Left lung (tissue), 14 donors: Measurements from ENCODE around the gene PLXNA3. TPM values are rescaled to one million over a fixed set of nuclear protein-coding genes. Genes with fewer than 3 reads are reported as not detected.

Source experiments
- ATAC-seq: fragments of 200-7000 bp; cut with Tn5 transposase; one replicate; pipeline ENCODE4 v1.9.1; 2020; ENCODE audit warnings: moderate library complexity
- DNase-seq, 4 donors: peaks; one replicate each; pipeline ENCODE4 v3.0.0-alpha.2; 2013 to 2020
- H3K27ac ChIP-seq, 2 donors: fragments of 200-600 bp; sonication (generic) in 1 of 2; one replicate each; pipeline versions ENCODE4 v1.5.0 to v1.8.0; 2020 to 2021
- H3K27me3 ChIP-seq, 2 donors: fragments of 200-600 bp; sonication (generic) in 1 of 2; one replicate each; pipeline versions ENCODE4 v1.5.0 to v1.8.0; 2020 to 2021
- H3K36me3 ChIP-seq, 2 donors: fragments of 200-600 bp; sonication (generic) in 1 of 2; one replicate each; pipeline versions ENCODE4 v1.5.0 to v1.8.0; 2020 to 2021
- H3K4me1 ChIP-seq, 2 donors: fragments of 200-600 bp; one replicate each; pipeline ENCODE4 v1.8.0; 2021
- H3K4me3 ChIP-seq, 2 donors: fragments of 200-600 bp; sonication (generic) in 1 of 2; one replicate each; pipeline versions ENCODE4 v1.5.0 to v1.8.0; 2020 to 2021; ENCODE audit warnings: mild to moderate bottlenecking in 1 of 2
- H3K9me3 ChIP-seq, 2 donors: fragments of 200-600 bp; sonication (generic) in 1 of 2; one replicate each; pipeline versions ENCODE4 v1.5.0 to v1.8.0; 2020 to 2021
- CTCF ChIP-seq, 2 donors: fragments of 200-600 bp; sonication (generic) in 1 of 2; IDR thresholded peaks; one replicate each; pipeline versions ENCODE4 v1.5.0 to v1.8.0; 2021; ENCODE audit warnings: antibody characterized with exemption in 2 of 2
- intact Hi-C, 2 donors: fragments of 100-400 bp; cut with DNase I; formaldehyde crosslinking; loops; one replicate each; pipeline versions ENCODE4 v1.11.2 to v1.14.2; 2022
- long read RNA-seq, 12 donors: library from polyadenylated mRNA in 2 of 12; unstranded in 2 of 12; transcript quantifications; one replicate each; pipeline ENCODE4 v2.0.0 and lab custom pipeline, GENCODE V29; 2019 to 2026
- polyA plus RNA-seq, 6 donors: library from polyadenylated mRNA; unstranded; fragments of 120-200 nt; gene quantifications; one replicate each; pipeline ENCODE4 v1.2.1, GENCODE V29; 2013; ENCODE audit not compliant: insufficient read length in 6 of 6
- total RNA-seq, 2 donors: library from RNA; stranded (reverse); fragmentation: NEBNext Ultra II Directional; extraction: Animal tissue kit (Norgen Biotek cat#: 25700); gene quantifications; one replicate each; pipeline ENCODE4 v1.2.1, GENCODE V29; 2021
- donor health status: DM: no; HTN: yes; CAD: no.
- donor health status: DM: no; HTN: no; CAD: no.

PLXNA3 gene
- 10 to 100 TPM; 62.4 to 83.6 TPM for total RNA-seq
- polyA plus RNA-seq: 10 to 100 TPM; 48.7 to 77.9 (median 58.6) TPM
- long read RNA-seq, donor 1, full-length matches to known transcripts: 4 of 175 reads
- long read RNA-seq, donor 1, partial matches to known transcripts: 18 of 175 reads
- long read RNA-seq, donor 1, other reads (novel, unspliced or antisense): 153 of 175 reads
- long read RNA-seq, donor 2, partial matches to known transcripts: 17 of 18 reads
- long read RNA-seq, donor 2, other reads (novel, unspliced or antisense): 0 of 18 reads
- long read RNA-seq, donor 3, partial matches to known transcripts: 10 of 86 reads
- long read RNA-seq, donor 3, other reads (novel, unspliced or antisense): 75 of 86 reads
- long read RNA-seq, donor 4, partial matches to known transcripts: 0 of 2 reads
- long read RNA-seq, donor 4, other reads (novel, unspliced or antisense): 2 of 2 reads
- long read RNA-seq, donor 5, partial matches to known transcripts: 17 of 17 reads
- long read RNA-seq, donor 5, other reads (novel, unspliced or antisense): 0 of 17 reads
- long read RNA-seq, donor 6: 0 reads
- long read RNA-seq, donor 7, partial matches to known transcripts: 0 of 1 reads
- long read RNA-seq, donor 7, other reads (novel, unspliced or antisense): 0 of 1 reads
- long read RNA-seq, donor 8, partial matches to known transcripts: 27 of 157 reads
- long read RNA-seq, donor 8, other reads (novel, unspliced or antisense): 127 of 157 reads
- long read RNA-seq, donor 9: 0 reads
- long read RNA-seq, donor 10: 0 reads
- long read RNA-seq, donor 11, partial matches to known transcripts: 41 of 45 reads
- long read RNA-seq, donor 11, other reads (novel, unspliced or antisense): 0 of 45 reads
- long read RNA-seq, donor 12, partial matches to known transcripts: 5 of 7 reads
- long read RNA-seq, donor 12, other reads (novel, unspliced or antisense): 0 of 7 reads

GRCh38 chrX:154458116-154458953, at the start of gene PLXNA3:
PLXNA3 (plus strand) TSS chrX:154458281; CDS start chrX:154460184, 1,903 bp downstream.
- peaks cover 0 to 14% of the 10 kb centered on the region in 2 donors for H3K36me3 ChIP-seq
- DNase-seq: peak in 3 of 4 donors; percentile 40 to 83 (median 49)
- no peaks in the 10 kb centered on the region for H3K9me3 ChIP-seq
- H3K27ac ChIP-seq: no peak within 1 kb of the TSS
- no peaks in the 10 kb centered on the region for H3K27me3 ChIP-seq
- no peak for TF ChIP-seq CTCF (IDR thresholded peaks at IDR 0.05)
- H3K4me3 ChIP-seq: peak within 1 kb of the TSS; percentile 41 to 59
- intact Hi-C loops: no loop called here
- no peaks in the 10 kb centered on the region for H3K4me1 ChIP-seq
- ATAC-seq: peak; percentile 70

GRCh38 chrX:154408659-154409221, 49.3 kb upstream of the PLXNA3 start:
- ATAC-seq (no peak), DNase-seq (no peak)
- no peak for TF ChIP-seq CTCF (IDR thresholded peaks at IDR 0.05)
- Histone ChIP-seq H3K27me3 (no peaks in the 10 kb centered on the region), H3K36me3 (peaks cover 0 to 9% of the 10 kb centered on the region in 2 donors), H3K27ac (peak overlapping the region; percentile 41 to 87), H3K4me1 (peaks cover 0 to 43% of the 10 kb centered on the region in 2 donors), H3K9me3 (no peaks in the 10 kb centered on the region), H3K4me3 (peak overlapping the region; percentile 9 to 50)
- intact Hi-C loops: no loop called here

GRCh38 chrX:154409222-154409871, 48.7 kb upstream of the PLXNA3 start, which contains the start of gene DNASE1L1:
DNASE1L1 (minus strand) TSS chrX:154409254; CDS start chrX:154405568, 3,686 bp downstream.
- TF ChIP-seq CTCF (IDR thresholded peaks at IDR 0.05): no peak
- Histone ChIP-seq H3K9me3 (no peaks in the 10 kb centered on the region), H3K27me3 (no peaks in the 10 kb centered on the region), H3K4me1 (peaks cover 0 to 43% of the 10 kb centered on the region in 2 donors), H3K36me3 (peaks cover 0 to 9% of the 10 kb centered on the region in 2 donors), H3K4me3 (peak within 1 kb of the TSS; percentile 9 to 50), H3K27ac (peak within 1 kb of the TSS; percentile 41 to 87)
- ATAC-seq (peak; percentile 81), DNase-seq (peak in 3 of 4 donors; percentile 38 to 96 (median 91))
- intact Hi-C loops: no loop called here

GRCh38 chrX:154411981-154412340, 46.1 kb upstream of the PLXNA3 start:
- Histone ChIP-seq H3K27me3 (no peaks in the 10 kb centered on the region), H3K4me1 (peaks cover 0 to 42% of the 10 kb centered on the region in 2 donors), H3K27ac (peak overlapping the region; percentile 91 to 94), H3K4me3 (peak overlapping the region; percentile 50 to 68), H3K9me3 (no peaks in the 10 kb centered on the region), H3K36me3 (no peaks in the 10 kb centered on the region)
- no peak for TF ChIP-seq CTCF (IDR thresholded peaks at IDR 0.05)
- peak; percentile 80 for ATAC-seq
- peak in 3 of 4 donors; percentile 63 to 85 (median 76) for DNase-seq
- intact Hi-C loops: no loop called here
